ENCODE results near the gene WWP2.
"Not testable (repeated sequence)": the region's sequence is repeated elsewhere in the genome, so short reads cannot be mapped to it uniquely, and the experiment has no call there.

WWP2 gene

DNA sequence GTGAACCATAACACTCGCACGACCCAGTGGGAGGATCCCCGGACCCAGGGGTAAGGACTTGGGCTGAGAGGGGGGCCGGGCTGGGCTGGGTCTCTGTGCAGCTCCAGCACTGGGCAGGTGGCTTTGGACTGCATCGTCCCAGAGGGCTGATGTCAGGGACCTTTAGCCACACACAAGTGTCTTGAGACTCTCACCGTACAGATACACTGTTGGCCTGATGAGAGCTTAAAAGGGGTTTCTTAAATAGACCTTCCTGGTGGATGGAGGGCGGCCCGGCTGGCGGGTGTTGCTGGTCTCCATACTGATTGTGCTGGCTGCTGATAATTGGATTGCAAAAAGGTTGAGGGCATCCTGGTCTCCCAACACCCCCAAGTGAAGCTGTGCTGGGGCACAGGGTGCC lies 167.3 kb downstream of the WWP2 start:
- DNase-seq = no peak

DNA sequence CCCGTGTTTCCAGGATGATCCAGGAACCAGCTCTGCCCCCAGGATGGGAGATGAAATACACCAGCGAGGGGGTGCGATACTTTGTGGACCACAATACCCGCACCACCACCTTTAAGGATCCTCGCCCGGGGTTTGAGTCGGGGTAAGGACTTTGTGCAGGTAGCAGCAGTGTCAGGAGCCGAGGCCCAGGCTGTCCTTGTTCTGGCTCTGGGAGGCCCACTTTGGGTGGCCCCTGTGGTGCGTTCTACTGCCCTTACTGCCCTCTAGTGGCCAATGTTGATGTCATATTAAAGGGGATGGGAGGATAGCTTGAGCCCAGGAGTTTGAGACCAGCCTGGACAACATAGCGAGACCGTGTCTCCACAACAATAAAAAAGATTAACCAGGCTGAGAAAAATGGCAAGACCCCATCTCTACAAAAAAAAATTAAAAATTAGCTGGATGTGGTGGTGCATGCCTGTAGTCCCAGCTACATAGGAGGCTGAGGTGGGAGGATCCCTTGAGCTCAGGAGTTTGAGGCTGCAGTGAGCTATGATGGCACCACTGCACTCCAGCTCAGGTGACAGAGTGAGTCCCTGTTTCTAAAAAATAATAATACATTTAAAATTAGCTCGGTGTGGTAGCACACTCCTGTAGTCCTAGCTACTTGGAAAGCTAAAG lies 168.1 kb downstream of the WWP2 start:
- DNase-seq = peak; percentile 6

DNA sequence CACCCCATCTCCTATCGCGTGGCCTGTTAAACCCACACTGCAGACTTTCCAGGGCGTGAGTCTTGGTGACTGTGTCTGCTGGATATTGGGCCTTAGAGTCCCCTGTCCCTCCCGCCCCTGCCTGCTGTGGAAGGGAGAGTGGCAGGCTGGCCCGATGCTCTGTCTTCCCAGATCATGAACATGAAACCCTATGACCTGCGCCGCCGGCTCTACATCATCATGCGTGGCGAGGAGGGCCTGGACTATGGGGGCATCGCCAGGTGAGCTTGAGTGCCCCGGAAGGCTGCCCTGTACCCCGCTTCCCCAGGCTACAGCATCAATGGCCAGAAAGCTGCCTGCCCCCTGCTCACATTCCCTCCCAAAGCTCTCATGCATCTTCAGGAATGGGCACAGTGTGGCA lies 169.5 kb downstream of the WWP2 start:
- no peak for DNase-seq

DNA sequence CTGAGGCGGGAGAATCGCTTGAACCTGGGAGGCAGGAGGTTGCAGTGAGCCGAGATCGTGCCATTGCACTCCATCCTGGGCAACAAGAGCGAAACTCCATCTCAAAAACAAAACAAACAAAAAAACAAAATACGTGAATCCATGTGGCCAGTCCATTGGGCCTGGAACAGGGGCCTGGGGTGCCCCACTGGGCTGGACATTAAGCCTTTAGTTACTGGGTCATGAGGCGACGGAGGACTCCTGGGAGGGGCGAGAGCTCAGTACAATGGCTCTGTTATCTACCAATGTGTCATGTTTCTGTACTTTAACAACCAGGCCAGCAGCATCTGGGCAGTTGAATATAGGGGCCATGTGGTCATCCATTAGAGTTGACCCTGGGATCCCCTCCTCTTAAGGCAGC lies 170.1 kb downstream of the WWP2 start:
- no peak for DNase-seq

DNA sequence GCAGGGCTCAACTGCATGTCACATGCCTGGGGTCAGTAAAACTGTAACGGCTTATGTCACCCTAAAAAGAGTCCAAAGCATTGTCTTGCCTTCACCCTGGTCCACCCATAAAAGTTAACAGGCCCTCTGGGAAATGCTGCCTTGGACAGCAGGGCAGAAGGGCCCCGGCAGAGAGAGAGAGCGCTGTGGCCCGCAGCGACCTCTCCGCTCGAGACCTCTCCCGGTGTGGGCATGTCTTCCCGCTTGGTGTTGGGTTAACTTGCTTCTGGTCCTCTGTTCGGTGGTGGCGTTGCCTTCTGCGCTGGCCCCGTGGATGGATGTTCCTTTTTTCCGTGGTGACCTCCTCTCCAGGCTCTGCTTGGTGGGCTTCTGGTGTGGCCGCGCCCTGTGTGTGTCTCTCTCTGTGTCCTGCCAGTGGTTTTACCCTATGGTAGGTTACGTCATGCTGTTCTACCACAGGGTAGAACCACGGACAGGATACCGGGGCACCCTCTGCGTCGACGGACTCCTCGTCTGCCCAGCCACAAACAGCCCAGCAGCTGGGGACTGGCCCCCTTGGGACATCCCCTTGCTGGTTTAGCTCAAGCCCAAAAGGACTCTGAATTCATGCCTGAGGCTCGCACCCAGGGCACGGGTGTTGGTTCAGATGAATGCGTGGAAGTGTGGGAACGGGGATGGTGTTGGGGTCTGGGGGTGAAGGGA lies 170.7 kb downstream of the WWP2 start:
- DNase-seq = no peak

DNA sequence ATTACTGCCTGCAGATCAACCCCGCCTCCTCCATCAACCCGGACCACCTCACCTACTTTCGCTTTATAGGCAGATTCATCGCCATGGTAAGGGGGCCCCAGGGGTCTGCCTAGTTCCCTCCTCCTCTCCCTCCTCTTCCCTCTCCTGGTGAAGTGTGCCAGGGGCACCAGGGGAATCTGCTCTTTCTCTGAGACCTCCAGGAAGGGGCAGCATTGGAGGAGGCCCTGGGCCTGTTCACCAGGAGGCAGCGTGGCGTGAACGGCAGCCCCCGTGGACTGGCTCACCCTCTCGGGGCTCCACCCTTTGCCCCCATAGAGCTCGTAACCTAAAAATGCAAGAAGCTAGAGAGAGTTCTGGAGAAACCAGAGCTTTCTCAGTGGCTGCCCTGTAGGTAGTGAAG lies 171.9 kb downstream of the WWP2 start:
- peak; percentile 26 for DNase-seq

DNA sequence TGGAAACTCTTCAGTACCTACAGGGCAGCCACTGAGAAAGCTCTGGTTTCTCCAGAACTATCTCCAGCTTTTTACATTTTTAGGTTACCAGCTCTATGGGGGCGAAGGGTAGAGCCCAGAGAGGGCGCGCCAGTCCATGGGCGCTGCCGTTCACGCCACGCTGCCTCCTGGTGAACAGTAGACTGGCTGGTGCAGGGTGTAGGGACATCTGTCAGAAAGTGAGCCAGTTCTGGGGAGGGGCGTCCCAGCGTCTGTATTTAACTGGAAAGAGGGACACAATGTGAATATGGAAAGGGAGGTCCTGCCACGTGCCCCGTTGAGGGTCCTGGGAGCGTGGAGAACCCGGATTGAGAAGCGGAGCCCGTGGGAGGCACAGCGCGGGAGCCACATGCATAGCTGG lies 172.6 kb downstream of the WWP2 start:
- no peak for DNase-seq

DNA sequence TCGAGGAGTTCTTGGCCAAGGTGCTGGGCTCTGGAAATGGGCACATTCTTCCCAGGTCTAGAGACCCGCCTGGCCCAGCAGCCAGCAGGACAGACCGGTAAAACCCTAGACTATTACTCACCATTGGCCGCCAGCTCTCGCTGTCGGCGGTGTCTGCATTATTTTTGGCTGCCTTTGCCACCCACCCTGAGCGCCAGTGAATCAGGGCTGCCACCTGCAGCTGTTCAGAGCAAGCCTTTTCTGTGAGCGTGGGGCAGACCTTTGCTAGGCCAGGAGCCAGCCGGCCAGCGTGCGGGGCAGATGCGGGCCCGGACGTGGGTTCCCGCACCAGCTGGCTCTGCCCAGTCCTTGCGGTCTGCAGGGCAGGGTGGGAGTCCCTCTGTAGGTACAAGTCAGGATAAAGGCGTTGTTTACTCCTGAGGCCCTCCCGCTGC lies 173.2 kb downstream of the WWP2 start:
- no peak for DNase-seq

DNA sequence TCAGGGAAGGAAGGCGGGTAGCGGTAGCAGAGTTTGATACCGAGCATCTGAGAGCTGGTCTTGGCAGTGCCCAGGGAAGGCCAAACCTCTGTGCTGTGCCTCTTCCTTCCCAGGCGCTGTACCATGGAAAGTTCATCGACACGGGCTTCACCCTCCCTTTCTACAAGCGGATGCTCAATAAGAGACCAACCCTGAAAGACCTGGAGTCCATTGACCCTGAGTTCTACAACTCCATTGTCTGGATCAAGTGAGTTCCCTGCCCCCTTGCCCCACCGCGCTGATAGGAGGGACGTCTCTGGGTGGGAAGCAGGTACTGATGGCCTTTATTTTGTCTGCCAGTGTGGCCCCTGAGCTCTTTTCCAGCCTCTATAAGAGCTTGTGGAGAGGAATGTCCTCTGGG lies 173.6 kb downstream of the WWP2 start:
- no peak for DNase-seq

DNA sequence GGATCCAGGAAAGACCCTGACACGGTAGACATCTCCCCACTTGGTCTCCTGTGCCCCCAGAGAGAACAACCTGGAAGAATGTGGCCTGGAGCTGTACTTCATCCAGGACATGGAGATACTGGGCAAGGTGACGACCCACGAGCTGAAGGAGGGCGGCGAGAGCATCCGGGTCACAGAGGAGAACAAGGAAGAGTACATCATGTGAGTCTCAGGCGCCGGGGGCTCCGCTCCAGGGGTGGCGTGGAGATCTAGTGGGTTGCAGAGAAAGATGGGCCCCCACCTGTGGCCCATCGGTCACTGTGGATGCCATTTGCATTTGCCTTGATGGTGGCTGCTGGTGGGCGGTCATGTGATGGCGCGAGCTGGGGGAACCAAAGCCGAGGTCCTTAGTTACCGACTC lies 174.1 kb downstream of the WWP2 start:
- DNase-seq = no peak

DNA sequence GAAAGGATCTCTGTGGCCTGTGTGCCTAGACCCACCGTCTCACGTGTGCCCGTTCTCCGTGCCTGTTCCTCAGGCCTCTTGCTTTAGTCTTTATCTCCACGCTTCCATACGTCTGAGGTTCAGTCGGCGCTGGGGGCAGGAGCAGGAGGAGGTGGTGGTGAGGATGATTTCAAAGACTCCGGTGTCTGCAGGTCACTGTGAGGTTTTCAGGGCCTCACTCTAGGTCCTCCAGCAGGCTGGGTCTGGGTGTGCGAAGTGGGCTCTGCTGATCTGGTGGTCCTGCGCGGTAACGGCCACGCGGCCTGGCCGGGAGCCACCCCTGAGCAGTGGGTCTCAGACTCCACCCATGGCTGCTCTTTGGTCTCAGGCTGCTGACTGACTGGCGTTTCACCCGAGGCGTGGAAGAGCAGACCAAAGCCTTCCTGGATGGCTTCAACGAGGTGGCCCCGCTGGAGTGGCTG lies 174.6 kb downstream of the WWP2 start:
- no peak for DNase-seq

DNA sequence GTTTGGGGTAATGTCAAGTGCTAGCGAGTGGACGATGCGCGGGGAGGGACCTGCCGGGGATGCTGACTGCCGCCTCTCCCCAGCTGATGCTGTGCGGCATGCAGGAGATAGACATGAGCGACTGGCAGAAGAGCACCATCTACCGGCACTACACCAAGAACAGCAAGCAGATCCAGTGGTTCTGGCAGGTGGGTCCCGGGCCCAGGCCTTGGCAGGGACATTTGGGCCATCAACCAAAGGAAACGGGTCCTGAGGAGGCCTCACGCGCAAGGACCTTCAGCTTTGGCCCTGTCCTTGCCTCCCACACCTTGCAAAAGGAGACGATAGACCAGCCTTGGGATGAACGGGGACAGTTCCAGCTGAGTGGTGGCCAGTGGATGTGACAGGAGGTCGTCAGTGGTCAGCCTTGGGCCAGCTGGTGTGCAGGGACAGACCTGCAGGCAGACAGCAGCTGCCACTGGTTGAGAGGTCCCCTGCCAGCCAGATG lies 175.4 kb downstream of the WWP2 start:
- DNase-seq = peak; percentile 42

DNA sequence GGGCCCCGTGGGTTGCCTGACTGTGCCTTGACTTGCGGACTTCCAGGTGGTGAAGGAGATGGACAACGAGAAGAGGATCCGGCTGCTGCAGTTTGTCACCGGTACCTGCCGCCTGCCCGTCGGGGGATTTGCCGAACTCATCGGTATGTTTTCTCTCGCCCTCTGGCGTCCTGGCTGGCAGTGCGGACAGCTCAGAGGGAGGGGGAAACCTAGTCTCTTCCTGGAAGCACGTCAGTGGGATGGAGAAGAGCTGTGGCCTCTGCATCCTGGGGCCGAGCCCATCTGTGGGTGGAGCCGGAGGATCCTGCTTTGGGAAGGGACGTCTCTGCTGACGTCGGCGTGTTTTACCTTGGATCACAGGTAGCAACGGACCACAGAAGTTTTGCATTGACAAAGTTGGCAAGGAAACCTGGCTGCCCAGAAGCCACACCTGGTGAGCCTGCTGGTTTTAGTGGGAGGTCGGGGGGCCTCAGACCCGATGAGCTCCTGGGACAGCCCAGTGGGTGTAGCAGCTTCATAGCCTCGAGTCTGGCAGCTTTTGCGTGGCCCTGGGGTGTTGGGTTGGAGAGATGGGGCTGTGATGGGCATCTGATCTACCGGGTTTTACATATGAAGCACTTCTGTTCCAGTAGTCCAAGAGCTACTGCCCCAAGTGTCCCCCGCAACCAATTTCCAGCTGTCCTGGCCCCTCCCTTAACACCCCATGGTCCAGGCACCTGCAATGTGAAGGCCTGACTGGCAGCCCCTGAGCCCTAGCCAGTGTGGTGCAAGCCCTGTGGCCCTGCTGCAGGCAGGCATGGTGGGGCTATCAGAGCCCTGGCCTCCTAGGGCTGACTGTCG lies 177.1 kb downstream of the WWP2 start:
- no peak for DNase-seq

DNA sequence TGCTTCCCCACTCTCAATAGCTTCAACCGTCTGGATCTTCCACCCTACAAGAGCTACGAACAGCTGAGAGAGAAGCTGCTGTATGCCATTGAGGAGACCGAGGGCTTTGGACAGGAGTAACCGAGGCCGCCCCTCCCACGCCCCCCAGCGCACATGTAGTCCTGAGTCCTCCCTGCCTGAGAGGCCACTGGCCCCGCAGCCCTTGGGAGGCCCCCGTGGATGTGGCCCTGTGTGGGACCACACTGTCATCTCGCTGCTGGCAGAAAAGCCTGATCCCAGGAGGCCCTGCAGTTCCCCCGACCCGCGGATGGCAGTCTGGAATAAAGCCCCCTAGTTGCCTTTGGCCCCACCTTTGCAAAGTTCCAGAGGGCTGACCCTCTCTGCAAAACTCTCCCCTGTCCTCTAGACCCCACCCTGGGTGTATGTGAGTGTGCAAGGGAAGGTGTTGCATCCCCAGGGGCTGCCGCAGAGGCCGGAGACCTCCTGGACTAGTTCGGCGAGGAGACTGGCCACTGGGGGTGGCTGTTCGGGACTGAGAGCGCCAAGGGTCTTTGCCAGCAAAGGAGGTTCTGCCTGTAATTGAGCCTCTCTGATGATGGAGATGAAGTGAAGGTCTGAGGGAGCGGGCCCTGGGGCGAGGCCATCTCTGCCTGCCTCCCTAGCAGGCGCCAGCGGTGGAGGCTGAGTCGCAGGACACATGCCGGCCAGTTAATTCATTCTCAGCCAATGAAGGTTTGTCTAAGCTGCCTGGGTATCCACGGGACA lies 177.9 kb downstream of the WWP2 start:
- DNase-seq = no peak

DNA sequence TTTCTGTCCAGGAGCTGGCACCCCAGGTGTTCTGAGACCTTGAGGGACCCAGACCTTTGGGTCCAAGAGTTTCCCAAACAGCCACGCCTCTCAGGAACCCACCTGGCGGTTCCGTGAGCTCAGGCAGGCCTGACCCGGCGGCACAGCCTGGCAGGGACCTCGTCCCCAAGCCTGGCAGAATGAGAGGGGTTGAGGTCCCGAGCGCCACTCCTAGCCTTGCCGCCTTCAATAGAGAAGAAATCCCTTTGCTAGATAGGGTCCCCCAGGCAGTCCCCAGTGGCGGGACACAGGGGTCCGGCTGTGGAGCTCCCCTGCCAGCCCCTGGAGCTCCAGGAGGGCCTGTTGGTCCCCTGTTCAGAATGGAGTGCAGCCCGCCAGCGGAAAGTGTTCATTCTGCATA lies 178.5 kb downstream of the WWP2 start:
- DNase-seq = no peak

DNA sequence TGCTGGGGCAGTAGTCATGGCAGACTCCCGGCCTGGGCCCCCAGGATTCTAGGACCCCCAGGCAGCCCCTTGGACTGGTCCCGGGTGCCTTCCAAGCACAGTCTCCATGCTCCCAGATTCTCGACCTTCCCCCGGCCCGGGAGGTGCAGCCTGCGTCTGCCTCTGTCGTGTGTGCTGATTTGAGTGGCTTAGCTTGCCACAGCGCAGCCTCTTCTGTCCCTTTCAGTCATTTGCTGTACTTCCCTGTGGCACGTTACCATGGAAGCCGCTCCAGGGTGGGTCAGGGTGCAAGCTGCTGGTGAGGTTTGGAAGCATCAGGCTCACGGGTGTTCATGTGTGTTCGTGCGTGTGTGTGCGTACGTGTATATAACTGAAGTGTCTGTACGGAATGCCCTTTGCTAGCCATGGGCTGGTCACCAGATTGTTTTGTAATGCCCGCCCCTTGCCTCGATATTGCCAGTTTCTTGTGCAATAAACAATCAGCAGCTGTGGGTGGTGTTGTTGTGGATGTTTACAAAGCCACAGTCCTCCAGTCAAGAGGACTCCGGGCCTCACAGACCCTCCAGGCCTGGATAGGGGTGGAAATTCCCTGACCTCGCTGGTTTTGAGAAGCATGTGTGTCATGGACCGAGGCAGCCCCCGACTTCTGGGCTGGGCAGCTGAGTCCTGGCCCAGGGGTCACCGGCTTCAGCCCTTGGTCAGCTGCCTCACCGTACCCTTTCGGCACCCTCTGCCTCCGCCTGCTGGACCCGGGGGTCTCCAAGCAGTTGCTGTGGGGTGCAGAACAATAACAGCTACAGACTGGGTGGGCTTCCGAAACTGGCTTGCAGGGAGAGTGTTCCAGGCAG lies 179.3 kb downstream of the WWP2 start:
- no peak for DNase-seq

DNA sequence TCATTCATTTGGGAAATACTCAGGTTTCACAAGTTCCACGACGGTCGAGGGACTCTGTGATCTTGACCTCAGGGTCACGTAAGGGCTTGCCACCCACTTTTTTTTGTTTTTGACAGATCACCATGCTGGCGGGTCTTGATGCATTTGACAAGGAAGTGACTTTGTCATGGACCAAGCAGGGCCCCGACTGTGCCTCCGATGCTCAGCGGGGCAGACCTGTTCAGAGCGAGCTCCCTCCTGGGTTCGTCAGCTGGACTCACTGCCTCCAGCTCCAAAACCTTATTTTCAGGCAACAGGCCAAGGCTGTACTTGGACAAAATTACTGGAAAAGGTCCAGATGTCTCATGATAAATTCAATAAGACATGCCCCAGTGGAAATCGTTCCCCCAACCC lies 180.0 kb downstream of the WWP2 start:
- no peak for DNase-seq

DNA sequence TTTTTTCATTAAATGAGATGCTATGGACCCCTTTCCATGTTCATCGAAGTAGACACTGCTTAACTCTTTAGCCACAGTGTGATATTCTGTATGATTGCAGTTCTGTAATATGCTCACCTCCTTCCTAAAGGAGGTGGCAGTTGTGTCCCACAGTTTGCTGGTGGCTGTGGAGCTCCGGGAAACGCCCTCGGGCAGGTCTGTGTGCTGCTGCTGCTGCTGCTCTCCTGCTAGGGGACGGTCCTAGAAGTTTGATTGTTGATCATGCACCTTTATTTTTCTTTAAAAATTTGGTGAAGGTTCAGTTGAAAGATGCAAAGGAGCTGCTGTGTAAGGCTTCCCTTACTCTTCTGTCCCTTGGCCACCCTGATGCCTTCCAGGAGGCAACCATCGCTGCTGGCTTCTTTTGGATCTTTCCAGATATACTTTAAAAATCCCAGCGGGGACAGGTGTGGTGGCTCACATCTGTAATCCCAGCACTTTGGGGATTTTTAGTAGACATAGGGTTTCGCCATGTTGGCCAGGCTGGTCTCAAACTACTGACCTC lies 180.6 kb downstream of the WWP2 start:
- no peak for DNase-seq

DNA sequence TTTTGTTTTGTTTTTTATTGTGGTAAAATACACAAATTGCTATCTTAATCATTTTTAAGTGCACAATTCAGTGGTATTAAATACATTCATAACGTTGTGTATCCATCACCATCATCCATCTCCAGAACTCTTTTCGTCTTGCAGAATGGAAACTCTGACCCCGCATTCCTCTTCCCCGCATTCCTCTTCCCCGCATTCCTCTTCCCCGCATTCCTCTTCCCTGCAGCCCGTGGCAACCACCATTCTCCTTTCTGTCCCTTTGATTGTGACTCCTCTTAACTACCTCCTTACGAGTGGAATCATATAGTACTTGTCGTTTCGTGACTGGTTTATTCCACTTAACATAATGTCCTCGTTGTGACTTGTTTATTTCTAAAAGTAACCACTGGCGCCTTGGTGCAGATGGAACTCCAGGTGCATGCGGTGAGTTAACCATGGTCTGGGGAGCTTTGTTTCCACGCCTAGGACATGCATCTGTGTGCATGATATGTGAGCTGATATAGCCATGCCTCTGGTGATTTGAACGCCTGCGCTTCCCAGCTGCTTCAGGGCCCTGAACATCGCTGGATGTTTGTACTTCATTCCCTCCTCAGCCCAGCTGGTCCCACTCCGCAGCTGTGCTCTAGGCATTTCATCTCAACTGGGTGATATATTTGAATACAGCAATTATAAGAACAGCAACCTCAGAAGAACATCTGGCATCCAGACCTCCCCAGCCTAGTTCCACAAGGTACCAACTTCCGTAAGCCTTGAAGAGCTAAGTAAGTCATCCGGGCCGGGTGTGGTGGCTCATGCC lies 181.3 kb downstream of the WWP2 start:
- DNase-seq = not testable (repeated sequence)

DNA sequence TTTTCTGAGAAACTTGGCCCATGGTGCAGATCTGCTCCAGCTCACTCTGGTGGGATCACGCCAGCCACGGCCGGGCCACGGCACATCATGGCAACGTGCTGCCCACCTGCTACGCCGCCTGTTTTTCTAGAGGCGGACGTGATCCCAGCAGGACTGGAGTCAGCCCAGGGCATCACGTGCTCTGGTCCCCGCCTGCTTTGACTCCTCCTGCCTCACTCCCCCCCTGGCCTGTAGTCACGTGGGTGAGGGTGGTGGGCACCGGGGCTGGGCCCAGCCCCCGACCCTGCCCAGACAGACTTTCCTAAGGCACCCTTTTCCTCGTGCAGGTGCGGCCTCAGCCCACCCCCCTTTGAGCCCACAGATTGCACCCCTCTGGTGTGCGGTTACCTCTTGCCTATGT lies 188.3 kb downstream of the WWP2 start:
- not testable (repeated sequence) for DNase-seq

Measured in NCI-H2227 treated with DMSO at 0.1 percent for 48 hours (cell line).